ENCODE results near the gene ATP10A.

ATP10A gene

DNA sequence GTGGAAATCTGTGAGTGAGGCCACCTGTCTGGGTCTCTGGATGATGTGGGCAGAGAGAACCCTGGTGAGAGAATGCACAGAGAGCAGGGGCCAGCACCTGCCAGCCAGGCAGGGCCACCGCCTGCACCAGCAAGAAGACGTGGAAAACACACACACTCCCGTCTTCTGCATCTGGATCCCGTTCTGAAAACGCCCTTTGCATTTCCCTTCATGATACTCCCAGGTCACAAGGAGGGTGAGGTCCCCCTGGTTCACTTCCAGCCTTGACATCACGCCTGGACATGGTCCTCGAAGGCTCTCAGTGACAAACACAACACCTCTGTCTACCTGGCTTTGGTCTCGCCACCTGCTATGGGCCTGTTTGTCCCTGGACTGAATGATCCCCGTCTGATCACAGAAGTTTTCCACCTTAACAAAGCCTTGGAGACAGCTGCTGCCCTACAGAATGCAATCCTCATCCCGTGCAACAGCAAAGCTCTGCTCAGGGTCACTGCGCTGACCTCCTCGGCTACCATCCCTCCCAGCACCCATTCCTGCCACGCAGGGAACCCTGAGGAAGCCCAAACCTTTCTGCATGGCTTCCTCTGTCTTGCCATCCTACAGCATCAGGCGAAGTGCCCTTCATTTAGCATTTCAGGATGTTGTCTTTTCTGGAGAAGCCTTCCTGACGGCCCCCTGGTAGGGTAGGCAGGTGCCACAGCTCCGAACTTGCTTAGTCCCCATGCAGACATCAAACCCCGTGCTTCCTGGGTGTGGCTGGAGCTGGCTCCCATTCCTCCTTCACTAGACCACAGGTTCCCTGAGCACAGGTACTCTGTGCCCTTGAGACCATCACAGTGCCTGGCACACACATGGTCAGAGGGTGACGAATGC, 122.5 kb downstream of the ATP10A start:
- Histone ChIP-seq H3K36me3 (no peaks in the 10 kb centered on the region), H3K9me3 (no peaks in the 10 kb centered on the region), H3K27ac (no peak overlapping the region), H3K4me1 (ENCODE audit: control insufficient read depth in 1 of 2, insufficient read depth in 1 of 2, low read depth in 1 of 2, low read length in 1 of 2) (no peaks in the 10 kb centered on the region), H3K27me3 (no peaks in the 10 kb centered on the region), H3K4me3 (ENCODE audit: low read depth in 1 of 2, low read length in 1 of 2) (no peak overlapping the region)
- TF ChIP-seq CTCF (IDR thresholded peaks at IDR 0.05) = no peak

GRCh38 chr15:25739687-25740121, 123.4 kb downstream of the ATP10A start:
- Histone ChIP-seq H3K4me1 (ENCODE audit: control insufficient read depth in 1 of 2, insufficient read depth in 1 of 2, low read depth in 1 of 2, low read length in 1 of 2) (no peaks in the 10 kb centered on the region), H3K4me3 (ENCODE audit: low read depth in 1 of 2, low read length in 1 of 2) (no peak overlapping the region), H3K27me3 (no peaks in the 10 kb centered on the region), H3K9me3 (no peaks in the 10 kb centered on the region), H3K27ac (no peak overlapping the region), H3K36me3 (no peaks in the 10 kb centered on the region)
- TF ChIP-seq CTCF (IDR thresholded peaks at IDR 0.05) = no peak

DNA sequence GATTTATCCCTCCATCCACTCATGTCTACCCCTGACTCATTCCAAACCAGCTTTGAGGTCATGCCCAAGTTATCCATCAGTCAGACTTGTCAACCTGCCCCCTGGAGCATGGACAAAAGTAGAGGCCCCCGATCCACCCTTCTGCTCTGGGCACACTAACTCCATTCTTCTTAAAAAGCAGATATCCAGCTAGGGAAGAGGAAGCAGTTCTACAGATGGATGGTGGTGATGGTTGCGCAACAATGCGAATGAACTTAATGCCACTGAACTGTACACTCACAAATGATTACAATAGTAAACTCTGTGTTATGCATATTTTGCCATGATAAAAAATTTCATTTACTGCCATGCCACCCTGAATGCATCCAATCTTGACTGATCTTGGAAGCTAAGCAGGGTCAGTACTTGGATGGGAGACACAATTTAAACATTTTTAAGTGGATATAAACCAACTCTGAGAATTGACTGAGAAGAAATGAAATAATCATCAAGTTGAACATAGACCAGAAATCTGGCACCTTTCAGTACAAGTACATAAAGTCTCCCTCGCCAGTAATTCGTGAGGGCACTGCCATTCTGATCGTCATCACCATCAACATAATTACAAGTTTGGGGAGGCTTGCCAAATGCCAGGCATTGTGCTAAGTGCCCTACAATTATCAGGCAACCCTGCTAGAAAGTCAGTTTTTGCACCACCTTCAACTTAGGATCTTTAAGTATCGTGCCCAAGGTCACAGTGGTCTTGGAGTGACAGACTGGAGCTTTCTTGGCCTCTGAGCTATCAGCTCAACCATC, 124.8 kb downstream of the ATP10A start:
- no peaks in the 10 kb centered on the region for H3K27me3 ChIP-seq
- no peak overlapping the region for H3K27ac ChIP-seq
- H3K9me3 ChIP-seq = no peaks in the 10 kb centered on the region
- no peaks in the 10 kb centered on the region for H3K4me1 ChIP-seq (ENCODE audit: control insufficient read depth in 1 of 2, insufficient read depth in 1 of 2, low read depth in 1 of 2, low read length in 1 of 2)
- no peak for TF ChIP-seq CTCF (IDR thresholded peaks at IDR 0.05)
- no peak overlapping the region for H3K4me3 ChIP-seq (ENCODE audit: low read depth in 1 of 2, low read length in 1 of 2)
- no peaks in the 10 kb centered on the region for H3K36me3 ChIP-seq

DNA sequence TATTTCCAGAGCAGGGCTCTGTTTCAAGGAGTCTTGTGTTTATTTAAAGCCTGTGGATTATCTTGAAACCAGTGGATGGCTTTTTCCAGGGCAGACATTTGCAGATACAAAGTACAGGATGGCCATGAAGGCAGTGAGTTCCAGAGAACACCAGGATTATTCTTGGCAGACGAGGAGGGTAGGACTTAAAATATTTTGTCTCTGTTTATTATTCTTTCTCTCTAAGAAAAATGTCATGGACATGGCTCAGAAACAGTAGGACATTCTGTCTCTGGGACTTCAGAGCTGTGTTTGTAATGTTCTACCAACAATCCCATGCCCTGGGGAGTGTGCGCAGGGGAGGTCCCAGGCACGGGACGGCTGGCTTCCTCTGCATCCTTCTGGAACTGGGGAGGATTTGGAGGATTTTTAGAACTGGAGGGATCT, 125.9 kb downstream of the ATP10A start:
- Histone ChIP-seq H3K9me3 (no peaks in the 10 kb centered on the region), H3K27ac (no peak overlapping the region), H3K27me3 (no peaks in the 10 kb centered on the region), H3K36me3 (no peaks in the 10 kb centered on the region), H3K4me1 (ENCODE audit: control insufficient read depth in 1 of 2, insufficient read depth in 1 of 2, low read depth in 1 of 2, low read length in 1 of 2) (no peaks in the 10 kb centered on the region), H3K4me3 (ENCODE audit: low read depth in 1 of 2, low read length in 1 of 2) (no peak overlapping the region)
- TF ChIP-seq CTCF (IDR thresholded peaks at IDR 0.05) = no peak

DNA sequence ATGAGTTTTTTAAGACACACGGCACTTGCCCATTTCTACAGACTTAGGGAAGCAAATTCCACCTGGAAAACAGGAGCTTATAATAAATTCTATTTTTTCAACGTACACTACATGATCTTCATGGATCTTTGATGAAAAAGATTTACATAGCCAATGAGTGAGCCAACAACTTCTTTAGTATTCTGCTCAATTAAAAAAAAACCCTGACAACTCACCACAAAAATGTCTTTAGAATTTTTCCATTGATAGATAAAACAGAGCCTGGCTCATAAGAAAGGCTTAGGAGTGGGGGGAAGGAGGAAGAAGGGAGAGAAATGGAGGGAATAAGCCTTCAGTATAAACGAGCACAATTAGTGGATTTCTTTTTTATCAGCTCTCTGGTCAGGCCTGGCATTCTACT, 126.7 kb downstream of the ATP10A start:
- H3K27me3 ChIP-seq = no peaks in the 10 kb centered on the region
- no peak overlapping the region for H3K27ac ChIP-seq
- no peak overlapping the region for H3K4me3 ChIP-seq (ENCODE audit: low read depth in 1 of 2, low read length in 1 of 2)
- H3K9me3 ChIP-seq = no peaks in the 10 kb centered on the region
- TF ChIP-seq CTCF (IDR thresholded peaks at IDR 0.05) = no peak
- no peaks in the 10 kb centered on the region for H3K4me1 ChIP-seq (ENCODE audit: control insufficient read depth in 1 of 2, insufficient read depth in 1 of 2, low read depth in 1 of 2, low read length in 1 of 2)
- no peaks in the 10 kb centered on the region for H3K36me3 ChIP-seq
